Suppressor macrophage treated with lipopolysaccharide for 1 hour (primary cell): ENCODE results near the gene URM1.
"Not testable (repeated sequence)": the region's sequence is repeated elsewhere in the genome, so short reads cannot be mapped to it uniquely, and the experiment has no call there.

Experiments used
- DNase-seq, 3 donors: peaks; one replicate each; pipeline ENCODE4 v3.0.0-alpha.2; 2020 to 2022

The URM1 gene

DNA sequence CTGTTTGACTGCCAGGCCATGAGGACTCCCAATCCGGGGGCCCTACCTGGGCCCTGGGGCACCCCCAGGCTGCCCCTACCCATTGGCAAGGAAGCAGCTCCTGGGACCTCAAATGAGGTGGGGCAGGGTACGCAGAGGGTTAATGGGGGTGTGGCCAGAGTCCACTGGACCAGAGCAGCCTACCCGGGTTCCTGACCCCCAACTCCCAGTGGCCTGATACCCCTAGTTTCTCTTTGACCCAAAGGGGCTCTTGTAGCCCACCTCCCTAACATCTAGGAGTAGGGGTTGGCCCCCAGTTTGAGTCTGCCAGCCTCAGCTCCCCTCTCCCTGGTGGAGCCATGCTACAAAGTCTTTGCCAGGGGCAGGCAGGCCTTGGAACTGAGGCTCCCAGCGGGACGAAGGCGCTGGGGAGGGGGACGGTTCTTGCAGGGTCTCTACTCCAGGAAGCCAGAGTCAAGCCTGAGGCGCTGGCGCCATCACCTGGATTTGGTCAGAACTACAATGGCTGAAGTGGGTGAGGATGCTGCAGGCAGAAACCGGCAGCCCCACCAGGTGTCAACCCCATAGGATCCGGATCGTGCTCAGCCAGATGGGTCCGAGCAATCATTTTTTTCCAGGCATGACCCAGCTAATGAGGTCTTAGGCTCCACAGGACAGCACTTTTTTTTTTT lies 41.1 kb downstream of the URM1 start:
- DNase-seq = peak; percentile 57 to 64 (median 62)

- DNase-seq = not testable (repeated sequence)
Measured at GRCh38 chr9:128413728-128414127, 42.6 kb downstream of the URM1 start.

DNA sequence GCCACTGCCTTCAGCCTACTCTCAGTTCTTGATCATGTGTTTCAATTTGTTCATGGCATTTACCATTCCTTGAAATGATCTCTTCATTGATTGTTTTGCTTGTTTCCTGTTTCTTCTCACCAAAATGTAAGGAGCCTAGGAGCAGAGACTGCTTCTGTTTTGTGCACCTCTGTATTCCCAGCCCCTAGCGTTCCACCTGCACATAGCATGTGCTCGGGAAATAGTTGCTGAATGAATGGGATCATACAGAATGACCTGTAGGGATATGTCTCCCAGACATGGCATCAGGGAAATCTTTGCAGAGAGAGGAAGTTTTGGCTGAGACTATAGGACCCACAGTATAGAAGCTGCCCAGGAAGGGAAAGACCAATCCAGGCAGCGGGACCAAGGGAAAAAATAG lies 43.3 kb downstream of the URM1 start:
- no peak for DNase-seq

DNA sequence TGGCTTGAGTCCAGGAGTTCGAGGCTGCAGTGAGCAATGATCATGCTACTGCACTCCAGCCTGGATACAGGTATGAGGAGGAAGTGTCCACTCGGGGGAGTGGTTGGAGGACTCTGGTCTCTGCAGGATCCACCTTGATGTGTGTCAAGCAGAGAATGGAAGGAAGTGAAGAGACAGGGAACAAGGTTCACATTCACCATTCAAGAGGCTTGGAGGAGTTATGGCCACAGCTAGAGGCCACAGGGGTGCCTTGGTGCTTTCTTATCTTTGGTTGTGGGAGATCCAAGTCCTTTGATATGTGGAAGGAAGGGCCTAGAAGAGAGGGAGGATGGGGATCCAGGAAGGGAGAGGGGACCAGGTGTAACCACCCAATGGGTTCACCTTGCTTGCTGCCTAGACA lies 44.1 kb downstream of the URM1 start:
- DNase-seq = no peak

DNA sequence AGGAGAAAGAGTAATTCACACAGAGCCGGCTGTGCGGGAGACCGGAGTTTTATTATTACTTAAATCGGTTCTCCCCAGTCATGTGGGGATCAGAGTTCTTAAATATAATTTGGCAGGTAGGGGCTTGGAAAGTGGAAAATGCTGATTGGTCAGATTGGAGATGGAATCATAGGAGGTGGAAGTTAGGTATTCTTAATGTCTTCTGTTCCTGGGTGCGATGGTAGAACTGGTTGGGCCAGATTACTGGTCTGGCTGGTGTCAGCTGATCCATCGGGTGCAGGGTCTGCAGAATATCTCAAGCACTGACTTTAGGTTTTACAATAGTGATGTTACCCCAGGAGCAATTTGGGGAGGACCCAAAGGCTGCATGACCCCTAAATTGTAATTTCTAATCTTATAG lies 44.8 kb downstream of the URM1 start:
- DNase-seq = no peak

- DNase-seq = no peak
Measured at GRCh38 chr9:128416432-128417019, 45.4 kb downstream of the URM1 start.

DNA sequence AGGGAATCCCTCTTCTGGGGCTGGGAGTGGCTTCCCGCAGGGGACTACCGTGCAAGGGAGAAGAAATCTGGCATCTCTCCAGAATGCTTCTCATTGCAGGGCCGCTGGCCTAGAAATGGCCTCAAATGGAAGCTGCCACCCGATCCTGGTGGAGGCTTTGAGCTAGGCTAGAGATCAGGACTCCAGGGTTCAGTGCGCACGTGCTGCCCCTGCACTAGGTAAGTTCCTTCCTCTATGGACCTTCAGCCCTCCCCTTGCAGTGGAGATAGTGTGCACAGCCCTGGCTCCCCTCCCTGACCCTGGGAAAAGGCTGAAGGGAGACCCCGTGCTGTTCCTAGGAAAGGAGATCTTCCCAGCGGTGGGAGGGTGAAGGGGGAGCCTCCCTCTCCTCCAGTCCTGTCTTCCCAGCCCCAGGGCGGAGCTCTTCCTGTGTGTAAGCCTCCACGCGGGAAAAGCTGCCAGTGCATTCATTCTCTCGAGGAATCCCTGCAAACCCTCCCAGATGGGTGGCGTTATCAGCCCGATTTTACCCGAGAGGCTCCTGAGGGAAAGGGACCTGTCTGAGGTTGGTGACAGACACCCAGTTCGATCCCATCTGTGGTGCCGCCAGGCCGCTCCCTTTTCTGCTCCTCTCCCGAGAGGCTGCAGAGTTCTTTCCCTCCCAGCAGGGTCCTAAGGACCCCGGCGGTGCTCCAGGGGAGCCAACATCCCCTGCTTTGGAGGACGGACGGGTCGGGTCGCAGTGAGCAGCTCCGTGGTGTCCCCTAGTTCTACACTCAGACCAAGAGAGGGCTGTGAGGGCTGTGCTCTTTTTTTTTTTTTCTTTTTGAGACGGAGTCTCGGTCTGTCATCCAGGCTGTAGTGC lies 48.1 kb downstream of the URM1 start:
- peak in 1 of 3 donors; percentile 17 for DNase-seq

DNA sequence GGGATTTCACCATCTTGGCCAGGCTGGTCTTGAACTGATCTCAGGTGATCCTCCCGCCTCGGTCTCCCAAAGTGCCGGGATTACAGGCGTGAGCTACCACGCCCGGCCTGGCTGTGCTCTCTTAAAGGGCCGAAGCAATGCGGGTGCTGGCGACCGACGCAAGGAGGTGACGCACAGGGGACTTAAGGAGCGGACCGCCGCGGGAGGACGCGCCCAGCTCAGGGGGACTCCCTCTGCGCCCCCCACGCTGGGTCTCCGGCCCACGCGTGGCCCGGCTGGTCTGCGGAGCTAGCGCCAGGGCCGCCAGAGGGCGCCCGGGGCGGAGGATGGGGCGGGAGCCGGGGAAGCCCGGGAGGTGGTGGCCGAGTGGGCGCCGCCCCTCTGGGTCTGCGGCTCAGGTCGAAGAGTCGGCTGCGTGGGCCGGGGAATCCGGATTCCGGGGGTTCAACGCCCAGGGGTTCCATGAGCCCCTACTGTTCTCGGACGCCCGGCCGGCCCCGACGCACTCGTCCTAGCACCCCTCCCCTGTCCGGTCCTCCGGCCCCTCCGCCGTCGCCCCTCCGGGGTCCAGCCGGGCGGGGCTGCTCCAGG lies 49.0 kb downstream of the URM1 start:
- DNase-seq = peak; percentile 94 to 98 (median 95)

GRCh38 chr9:128420651-128421481 lies 49.7 kb downstream of the URM1 start, which contains the start of gene CERCAM:
CERCAM (plus strand) TSS chr9:128420857; CDS start chr9:128420878, 21 bp downstream.
- peak; percentile 32 to 79 (median 55) for DNase-seq

GRCh38 chr9:128421482-128421996 lies 50.4 kb downstream of the URM1 start:
- DNase-seq = peak; percentile 44 to 49 (median 47)

GRCh38 chr9:128422022-128422782 lies 51.0 kb downstream of the URM1 start:
- not testable (repeated sequence) for DNase-seq

DNA sequence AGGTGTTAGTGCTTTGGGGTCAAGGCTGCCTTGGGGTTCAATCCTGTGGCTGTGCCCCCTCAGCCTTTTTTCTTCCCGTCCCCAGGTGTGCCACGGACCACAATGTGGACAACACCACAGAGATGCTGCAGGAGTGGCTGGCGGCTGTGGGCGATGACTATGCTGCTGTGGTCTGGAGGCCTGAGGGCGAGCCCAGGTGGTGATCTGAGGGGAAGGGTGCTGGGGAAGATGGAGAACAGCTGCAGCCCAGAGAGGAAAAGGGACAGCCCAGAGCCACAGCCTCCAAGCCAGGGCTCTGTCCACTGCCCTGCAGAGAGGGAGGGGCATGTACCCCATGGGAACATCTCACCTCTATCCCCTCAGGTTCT lies 51.6 kb downstream of the URM1 start:
- no peak for DNase-seq

DNA sequence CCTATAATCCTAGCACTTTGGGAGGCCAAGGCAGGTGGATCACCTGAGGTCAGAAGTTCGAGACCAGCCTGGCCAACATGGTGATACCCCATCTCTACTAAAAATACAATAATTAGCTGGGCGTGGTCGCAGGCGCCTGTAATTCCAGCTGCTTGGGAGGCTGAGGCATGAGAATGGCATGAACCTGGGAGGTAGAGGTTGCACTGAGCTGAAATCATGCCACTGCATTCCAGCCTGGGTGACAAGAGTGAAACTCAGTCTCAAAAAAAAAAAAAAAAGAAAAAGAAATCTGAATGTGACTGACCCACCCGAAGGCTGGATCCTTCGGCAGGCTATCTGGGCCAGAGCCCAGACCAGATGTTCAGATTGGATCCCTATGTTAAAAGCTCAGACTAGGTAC lies 52.2 kb downstream of the URM1 start:
- DNase-seq = not testable (repeated sequence)

- no peak for DNase-seq
Measured at GRCh38 chr9:128424268-128424780, 53.1 kb downstream of the URM1 start.

DNA sequence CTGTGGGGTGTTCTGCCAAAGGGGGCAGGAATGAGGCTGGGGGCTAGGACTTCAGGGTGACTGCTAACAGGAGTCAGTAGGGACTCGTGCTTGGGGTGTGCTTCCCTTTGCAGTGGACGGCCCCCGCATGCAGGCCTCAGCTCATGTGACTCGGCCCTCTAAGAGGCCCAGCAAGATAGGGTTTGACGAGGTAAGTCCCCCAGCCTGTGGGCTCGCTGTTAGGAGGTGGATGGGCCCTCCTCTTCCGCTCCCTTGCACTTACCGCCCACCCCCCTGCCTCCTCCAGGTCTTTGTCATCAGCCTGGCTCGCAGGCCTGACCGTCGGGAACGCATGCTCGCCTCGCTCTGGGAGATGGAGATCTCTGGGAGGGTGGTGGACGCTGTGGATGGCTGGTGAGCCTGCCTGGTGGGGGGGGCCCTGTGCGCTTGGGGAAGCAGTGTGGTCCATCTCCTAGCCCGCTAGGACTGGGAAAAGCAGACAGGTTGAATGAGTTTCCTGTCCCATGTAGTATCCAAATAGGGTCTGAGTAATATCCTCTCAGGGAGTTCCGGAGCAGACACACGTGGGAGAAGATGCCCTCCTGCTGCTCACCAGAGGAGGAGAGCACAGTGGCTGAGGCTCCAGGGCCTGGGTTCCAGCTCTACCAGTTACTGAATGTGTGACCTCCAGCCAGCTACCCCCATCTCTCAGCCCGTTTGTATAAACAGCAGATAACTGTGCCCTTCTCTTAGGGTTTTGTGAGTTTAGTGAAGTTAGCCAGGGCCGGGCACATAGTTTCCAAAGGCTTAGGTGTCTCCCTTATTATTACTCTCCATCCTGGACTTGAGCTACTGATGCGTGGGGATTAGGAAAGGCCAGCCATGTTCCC lies 57.7 kb downstream of the URM1 start:
- no peak for DNase-seq

- DNase-seq = no peak
Measured at GRCh38 chr9:128429513-128430086, 58.4 kb downstream of the URM1 start.

DNA sequence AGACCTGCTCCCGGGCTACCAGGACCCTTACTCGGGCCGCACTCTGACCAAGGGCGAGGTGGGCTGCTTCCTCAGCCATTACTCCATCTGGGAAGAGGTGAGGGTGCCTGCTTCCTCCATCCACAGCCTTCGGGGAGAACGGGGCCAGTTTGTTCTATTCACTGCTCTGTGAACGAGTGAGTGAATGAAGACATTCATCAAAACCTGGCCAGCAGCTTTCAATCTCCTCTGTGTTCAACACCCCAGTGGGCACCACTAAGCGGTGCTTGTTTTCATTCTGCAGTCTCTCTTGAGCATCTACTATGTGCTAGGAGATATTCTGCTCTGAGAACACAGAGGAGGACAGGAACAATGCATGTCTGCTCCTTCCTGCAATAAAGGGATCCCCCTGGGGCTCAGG lies 60.0 kb downstream of the URM1 start:
- DNase-seq = no peak

GRCh38 chr9:128434340-128434739 lies 63.2 kb downstream of the URM1 start:
- DNase-seq = no peak

GRCh38 chr9:128435611-128436010 lies 64.4 kb downstream of the URM1 start:
- DNase-seq = no peak
